Small intestine (tissue), 7 donors: ENCODE data around the gene EXD3. TPM values are rescaled to one million over a fixed set of nuclear protein-coding genes. Genes with fewer than 3 reads are reported as not detected.
A peak's percentile ranks its signal among the peaks of the same experiment; 100 is the strongest.

Experiments used
- DNase-seq, 2 donors: peaks; one replicate each; pipeline versions ENCODE4 v3.0.0 to v3.0.0-alpha.2; 2013
- FAIRE-seq: peaks from 2 replicates; lab custom pipeline; 2012; peaks lifted over from hg19 to GRCh38; lab: Jason Lieb, UNC
- H3K27ac ChIP-seq, 3 donors: one replicate each; pipeline ENCODE4 v1.5.1; 2013; ENCODE audit warnings: low read length in 2 of 3, mild to moderate bottlenecking in 2 of 3, control low read depth in 1 of 3, inconsistent platforms in 1 of 3, low read depth in 1 of 3, moderate library complexity in 1 of 3
- H3K27me3 ChIP-seq, 3 donors: one replicate each; pipeline ENCODE4 v1.6.1; 2013; ENCODE audit warnings: low read length in 3 of 3, inconsistent platforms in 1 of 3; ENCODE audit not compliant: control insufficient read depth in 3 of 3, insufficient read depth in 3 of 3
- H3K36me3 ChIP-seq, 3 donors: one replicate each; pipeline ENCODE4 v1.6.1; 2013; ENCODE audit warnings: low read length in 3 of 3, inconsistent platforms in 1 of 3, low read depth in 1 of 3, mild to moderate bottlenecking in 1 of 3, moderate library complexity in 1 of 3; ENCODE audit not compliant: control insufficient read depth in 3 of 3, insufficient read depth in 2 of 3
- H3K4me1 ChIP-seq, 3 donors: one replicate each; pipeline ENCODE4 v1.6.1; 2013; ENCODE audit warnings: low read length in 2 of 3, inconsistent platforms in 1 of 3, low read depth in 1 of 3, mild to moderate bottlenecking in 1 of 3, moderate library complexity in 1 of 3; ENCODE audit not compliant: control insufficient read depth in 3 of 3, insufficient read depth in 2 of 3
- H3K4me3 ChIP-seq, 3 donors: one replicate each; pipeline ENCODE4 v1.5.1; 2013; ENCODE audit warnings: low read length in 3 of 3, control low read depth in 1 of 3, inconsistent platforms in 1 of 3, low read depth in 1 of 3, mild to moderate bottlenecking in 1 of 3, moderate library complexity in 1 of 3
- H3K9me3 ChIP-seq, 2 donors: one replicate each; pipeline ENCODE4 v1.6.1; 2013; ENCODE audit warnings: low read depth in 1 of 2, low read length in 1 of 2; ENCODE audit not compliant: control insufficient read depth in 2 of 2, insufficient read depth in 1 of 2
- WGBS, 3 donors: extraction: QIAGEN DNeasy Blood & Tissue Kit; methylation state at CpG; one replicate each; pipeline ENCODE4 v1.1.7; 2013; 5-methylcytosine and 5-hydroxymethylcytosine counted together
- polyA plus RNA-seq, 4 donors: library from polyadenylated mRNA; stranded (reverse) in 3 of 4; unstranded in 1 of 4; fragments of 200-250 nt in 3 of 4; fragments of 120-200 nt in 1 of 4; gene quantifications; one replicate each; pipeline versions ENCODE4 v1.2.1 to v1.2.3, GENCODE V29; 2013
- donor health status: healthy with polysubstance abuse.
- donor health status: control.
- donor health status: control.
- donor health status: Bipolar disorder and iron deficiency.
- donor health status: healthy.

EXD3 gene
- polyA plus RNA-seq, 4 donors: 15.0 to 47.8 (median 32.4) TPM

DNA sequence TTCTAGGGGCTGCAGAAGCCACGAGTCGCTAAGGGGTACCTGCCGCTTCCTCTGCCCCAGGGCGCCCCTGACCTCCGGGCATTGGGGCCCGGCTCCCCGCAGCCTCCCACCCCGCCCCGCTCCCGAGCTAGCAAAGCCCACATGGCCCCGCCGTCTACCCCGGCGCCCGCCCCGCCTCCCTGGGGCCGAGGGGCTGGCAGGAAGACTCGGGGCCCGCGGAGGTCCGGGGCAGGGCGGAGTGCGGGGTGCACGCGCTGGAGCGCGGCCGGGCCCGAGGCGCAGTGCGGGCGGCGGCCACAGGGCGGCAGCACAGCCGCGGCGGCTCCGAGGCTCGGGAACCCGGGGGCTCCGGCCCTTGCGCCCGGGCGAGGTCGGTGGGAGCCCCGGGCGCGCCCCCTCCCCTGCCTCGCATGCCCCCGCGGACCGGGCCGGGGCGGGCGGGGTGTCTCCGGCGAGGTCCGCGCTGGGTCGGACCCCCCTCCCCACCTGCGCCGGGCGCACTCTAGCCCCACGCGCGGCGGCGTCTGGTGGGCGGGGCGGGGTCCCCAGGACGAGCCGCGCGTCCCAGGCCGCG is 127.6 kb downstream of the EXD3 start:
- peak; percentile 53 to 92 for DNase-seq
- H3K27me3 ChIP-seq: peaks cover 0 to 6% (median 0%) of the 10 kb centered on the region in 3 donors
- peaks cover 0 to 50% (median 0%) of the 10 kb centered on the region in 3 donors for H3K4me1 ChIP-seq
- 1 to 9% (median 2%) methylated on average over 14 to 76 of the region's 76 CpGs for WGBS, 3 donors
- peak overlapping the region in 2 of 3 donors; percentile 71 to 86 for H3K4me3 ChIP-seq
- H3K36me3 ChIP-seq: peaks cover 0 to 37% (median 0%) of the 10 kb centered on the region in 3 donors
- H3K9me3 ChIP-seq: peaks cover 0 to 12% of the 10 kb centered on the region in 2 donors
- H3K27ac ChIP-seq: peak overlapping the region; percentile 91 to 97 (median 94)
- FAIRE-seq: no peak

DNA sequence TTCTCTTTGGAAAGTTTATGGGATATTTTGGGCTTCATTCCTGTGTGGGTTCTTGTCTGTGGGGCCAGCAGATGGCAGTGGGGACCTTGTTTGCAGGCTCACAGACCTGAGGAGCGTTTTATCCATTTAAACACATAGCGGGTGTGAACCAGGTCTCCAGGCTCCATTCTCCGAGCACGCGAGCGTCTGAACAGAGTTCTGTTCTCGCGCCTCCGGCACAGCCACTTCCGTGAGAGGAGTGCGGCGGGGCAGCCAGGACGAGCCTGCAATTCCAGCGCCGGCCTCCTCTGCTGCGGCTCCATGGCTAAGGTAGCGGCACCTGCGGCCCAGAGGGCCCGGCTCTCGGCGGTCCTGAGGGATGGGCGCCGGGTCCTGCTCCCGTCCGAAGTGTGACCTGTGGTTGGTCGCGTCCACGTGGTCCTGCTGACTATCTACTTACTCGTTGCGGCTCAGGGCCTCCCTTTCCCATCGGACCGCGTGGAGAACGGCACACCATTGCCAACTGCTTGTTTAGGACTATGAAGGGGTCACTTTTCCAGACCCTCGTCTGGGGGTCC is 128.2 kb downstream of the EXD3 start:
- 37 to 71% (median 56%) methylated on average over 35 of the region's 35 CpGs for WGBS, 3 donors
- H3K9me3 ChIP-seq: peaks cover 0 to 12% of the 10 kb centered on the region in 2 donors
- peaks cover 0 to 33% (median 0%) of the 10 kb centered on the region in 3 donors for H3K36me3 ChIP-seq
- peak overlapping the region; percentile 81 to 94 (median 91) for H3K27ac ChIP-seq
- DNase-seq (no peak), FAIRE-seq (no peak)
- peak overlapping the region in 1 of 3 donors; percentile 86 for H3K4me3 ChIP-seq
- H3K4me1 ChIP-seq: peaks cover 0 to 50% (median 0%) of the 10 kb centered on the region in 3 donors
- H3K27me3 ChIP-seq: peaks cover 0 to 6% (median 0%) of the 10 kb centered on the region in 3 donors

DNA sequence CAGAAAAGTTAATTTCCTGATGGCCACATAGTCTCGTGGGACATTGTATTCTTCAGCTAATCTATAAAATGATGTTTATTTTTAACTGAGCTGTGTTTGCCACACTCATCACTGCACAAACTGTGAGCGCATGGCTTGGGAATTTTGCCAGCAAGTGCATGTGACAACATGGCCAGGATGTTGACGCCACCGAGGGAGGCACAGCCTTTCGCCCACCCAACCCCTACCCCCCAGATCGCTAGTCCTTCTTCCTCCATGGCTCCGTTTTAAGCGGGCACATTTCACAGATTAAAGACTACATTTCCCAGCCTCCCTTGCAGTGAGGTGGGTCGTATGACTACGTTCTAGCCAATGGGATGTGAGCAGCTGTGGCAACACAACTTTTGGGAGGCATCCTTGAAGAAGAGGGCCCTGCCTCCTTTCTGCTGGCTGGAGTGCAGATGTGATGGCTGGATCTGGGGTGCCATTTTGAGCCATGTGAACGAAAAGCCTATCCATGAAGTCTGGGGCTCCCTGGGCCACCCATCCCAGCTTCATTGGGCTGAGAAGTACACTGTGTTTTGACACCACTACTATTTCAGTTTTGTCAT is 128.8 kb downstream of the EXD3 start:
- Histone ChIP-seq H3K4me1 (peaks cover 0 to 49% (median 0%) of the 10 kb centered on the region in 3 donors), H3K27ac (peak overlapping the region; percentile 81 to 94 (median 91)), H3K36me3 (peaks cover 0 to 29% (median 0%) of the 10 kb centered on the region in 3 donors), H3K27me3 (peaks cover 0 to 6% (median 0%) of the 10 kb centered on the region in 3 donors), H3K4me3 (peak overlapping the region in 1 of 3 donors; percentile 17), H3K9me3 (peaks cover 0 to 12% of the 10 kb centered on the region in 2 donors)
- no peak for FAIRE-seq
- 11 to 30% (median 19%) methylated on average over 11 of the region's 11 CpGs for WGBS, 3 donors
- peak in 1 of 2 donors; percentile 94 for DNase-seq

DNA sequence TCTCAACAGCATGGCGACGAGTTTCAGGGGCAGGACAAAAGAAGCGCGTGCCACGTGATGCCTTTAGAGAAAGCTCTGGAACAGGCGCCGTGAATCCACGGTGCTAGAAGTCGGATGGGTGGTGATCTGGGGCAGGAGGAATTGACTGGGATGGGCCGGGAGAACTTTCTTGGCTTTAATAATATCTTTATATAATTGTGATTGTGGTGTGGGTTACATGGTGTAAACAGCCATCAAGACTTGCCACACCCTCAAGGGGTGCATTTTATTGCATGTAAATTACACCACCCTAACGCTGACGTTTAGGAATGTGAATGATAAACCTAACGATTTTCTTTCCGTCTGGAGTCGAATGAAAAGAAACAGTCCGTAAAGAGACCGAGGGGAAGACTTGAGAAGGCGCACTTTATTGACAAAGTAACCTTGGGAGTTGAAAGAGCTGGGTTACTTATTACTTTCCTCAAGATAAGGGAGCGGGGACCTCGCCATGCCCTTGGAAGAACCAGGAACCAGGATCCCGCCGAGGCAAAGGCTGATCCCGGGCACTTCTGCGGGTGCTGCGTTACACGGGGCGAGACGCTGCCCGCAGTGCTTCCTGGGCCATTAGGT is 129.4 kb downstream of the EXD3 start:
- Histone ChIP-seq H3K4me1 (peaks cover 0 to 44% (median 0%) of the 10 kb centered on the region in 3 donors), H3K27me3 (peaks cover 0 to 6% (median 0%) of the 10 kb centered on the region in 3 donors), H3K9me3 (peaks cover 0 to 12% of the 10 kb centered on the region in 2 donors), H3K27ac (peak overlapping the region; percentile 91 to 95 (median 94)), H3K36me3 (peaks cover 0 to 23% (median 0%) of the 10 kb centered on the region in 3 donors), H3K4me3 (peak overlapping the region in 1 of 3 donors; percentile 17)
- WGBS, 3 donors: 18 to 60% (median 34%) methylated on average over 29 of the region's 29 CpGs
- DNase-seq (peak; percentile 95 to 99), FAIRE-seq (no peak)

DNA sequence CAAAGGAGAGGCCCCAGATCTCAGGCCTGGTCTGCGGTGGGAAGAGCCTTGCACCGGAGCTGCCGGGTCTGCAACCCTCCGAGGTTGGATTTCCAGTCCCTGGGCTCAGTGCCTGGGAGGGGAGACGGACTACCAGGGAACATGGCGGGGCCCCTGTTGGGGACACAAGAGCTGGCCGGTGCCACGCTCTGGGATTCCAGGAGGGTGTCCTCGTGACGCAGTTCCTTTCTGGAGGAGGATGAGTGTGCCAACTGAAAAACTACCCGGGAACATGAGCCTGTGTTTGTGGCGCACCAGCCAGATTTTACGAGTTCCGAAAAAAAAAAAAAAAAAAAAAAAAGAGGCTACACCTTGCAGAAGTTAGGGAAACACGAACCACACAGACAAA is 129.9 kb downstream of the EXD3 start:
- 39 to 67% (median 60%) methylated on average over 15 of the region's 15 CpGs for WGBS, 3 donors
- H3K36me3 ChIP-seq: peaks cover 0 to 18% (median 0%) of the 10 kb centered on the region in 3 donors
- peak overlapping the region in 1 of 3 donors; percentile 2 for H3K4me3 ChIP-seq
- no peak for DNase-seq
- peaks cover 0 to 6% (median 0%) of the 10 kb centered on the region in 3 donors for H3K27me3 ChIP-seq
- peaks cover 0 to 39% (median 0%) of the 10 kb centered on the region in 3 donors for H3K4me1 ChIP-seq
- H3K27ac ChIP-seq: peak overlapping the region; percentile 91 to 95 (median 94)
- peaks cover 0 to 12% of the 10 kb centered on the region in 2 donors for H3K9me3 ChIP-seq
- no peak for FAIRE-seq

DNA sequence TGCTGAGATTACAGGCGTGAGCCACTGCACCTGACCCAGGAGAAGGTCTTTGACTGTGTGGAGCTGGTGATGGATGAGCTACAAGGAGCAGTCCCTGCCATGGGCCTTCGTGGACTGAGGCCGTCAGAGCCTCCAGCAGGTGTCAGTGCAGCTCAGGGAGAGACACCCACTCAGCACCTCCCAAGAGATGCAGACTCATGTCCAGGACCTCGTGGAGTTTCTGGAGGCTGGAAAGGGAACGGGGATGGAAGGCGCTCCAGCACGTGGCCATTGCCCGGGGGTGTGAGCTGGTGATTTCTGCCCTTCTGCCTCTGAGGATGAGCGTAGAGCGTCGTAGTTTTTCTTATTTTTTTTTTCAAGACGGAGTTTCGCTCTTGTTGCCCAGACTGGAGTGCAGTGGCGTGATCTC is 136.0 kb downstream of the EXD3 start:
- peak; percentile 89 to 90 for DNase-seq
- no peak for FAIRE-seq
- Histone ChIP-seq H3K4me1 (no peaks in the 10 kb centered on the region), H3K9me3 (peaks cover 0 to 10% of the 10 kb centered on the region in 2 donors), H3K36me3 (peaks cover 0 to 13% (median 0%) of the 10 kb centered on the region in 3 donors), H3K4me3 (no peak overlapping the region), H3K27ac (no peak overlapping the region), H3K27me3 (no peaks in the 10 kb centered on the region)
- 41 to 47% (median 41%) methylated on average over 14 of the region's 14 CpGs for WGBS, 3 donors

DNA sequence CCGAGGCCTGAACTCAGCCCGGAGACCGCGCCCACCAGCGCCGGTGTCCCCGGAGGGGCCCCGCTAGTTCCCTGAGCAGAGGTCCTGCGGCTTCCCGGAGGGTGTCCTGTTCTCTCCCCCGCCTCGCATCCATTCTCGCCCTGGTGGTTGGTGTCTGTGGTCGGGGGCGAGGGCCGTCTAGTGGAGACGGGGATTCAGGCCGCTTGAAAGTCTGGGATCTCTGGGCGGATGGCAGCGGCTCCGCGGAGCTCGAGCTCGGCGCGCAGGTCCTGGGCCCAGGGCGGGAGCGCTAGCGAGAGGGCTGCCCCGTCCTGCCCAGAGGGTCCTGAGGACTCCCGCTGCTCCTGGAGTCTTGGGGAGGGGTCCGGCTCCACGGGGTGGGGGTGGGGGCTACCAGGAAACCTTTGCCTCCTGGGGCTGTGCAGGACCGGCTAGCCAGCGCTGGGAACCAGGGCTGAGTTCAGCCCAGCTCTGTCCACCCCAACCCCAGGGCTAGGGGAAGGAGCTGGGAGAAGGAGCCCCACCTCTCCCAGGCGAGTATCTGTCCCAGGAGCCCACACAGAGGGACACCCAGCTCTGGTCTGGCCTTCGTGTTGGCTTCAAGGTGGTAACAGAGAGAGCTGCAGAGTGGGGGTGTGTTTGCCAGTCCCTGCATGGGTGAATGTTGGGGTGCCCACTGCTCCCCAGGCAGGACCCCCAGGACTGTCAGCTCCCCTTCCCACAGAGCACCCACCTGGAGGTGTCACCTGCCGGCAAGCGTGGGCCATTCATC is 141.4 kb downstream of the EXD3 start:
- Histone ChIP-seq H3K27me3 (peaks cover 0 to 9% (median 0%) of the 10 kb centered on the region in 3 donors), H3K4me3 (no peak overlapping the region), H3K9me3 (peaks cover 0 to 10% of the 10 kb centered on the region in 2 donors), H3K4me1 (peaks cover 0 to 35% (median 8%) of the 10 kb centered on the region in 3 donors), H3K36me3 (peaks cover 0 to 40% (median 2%) of the 10 kb centered on the region in 3 donors), H3K27ac (no peak overlapping the region)
- DNase-seq (no peak), FAIRE-seq (no peak)
- 72 to 90% (median 89%) methylated on average over 36 to 39 of the region's 39 CpGs for WGBS, 3 donors
